Panc1 (cell line): Measurements from ENCODE around the gene UBTD1. TPM values are rescaled to one million over a fixed set of nuclear protein-coding genes. Genes with fewer than 3 reads are reported as not detected.
"Not testable (repeated sequence)": the region's sequence is repeated elsewhere in the genome, so short reads cannot be mapped to it uniquely, and the experiment has no call there.

Experiments
- ATAC-seq: fragments of 200-7000 bp; cut with Tn5 transposase; 2 replicates; pipeline ENCODE4 v1.9.1; 2020; ENCODE audit warnings: mild to moderate bottlenecking, moderate library complexity
- BruUV-seq: library from RNA; stranded (reverse); fragments of 400-500 nt; replicated peaks from 2 replicates; lab custom pipeline; 2021; lab: Mats Ljungman, UMichigan
- CTCF ChIA-PET: fragments of 300-600 bp; sonication (Branson Sonifier 250); formaldehyde crosslinking; loops from one replicate; lab custom pipeline; 2022; ENCODE audit warnings: antibody characterized with exemption; lab: Charles Lee
- POLR2A ChIA-PET: fragments of 300-600 bp; sonication (Branson Sonifier 250); formaldehyde crosslinking; loops from one replicate; lab custom pipeline; 2022; ENCODE audit warnings: antibody characterized with exemption; lab: Charles Lee
- DNase-seq: peaks from one replicate; pipeline ENCODE4 v3.0.0-alpha.2; 2010; ENCODE audit warnings: low read depth, low spot score
- H3K27ac ChIP-seq: 2 replicates; pipeline ENCODE4 v1.5.1; 2011; ENCODE audit warnings: mild to moderate bottlenecking, low read length, inconsistent platforms
- H3K27me3 ChIP-seq: fragments of 200-500 bp; sonication (Bioruptor generic); 2 replicates; pipeline ENCODE4 v1.6.0; 2014; ENCODE audit warnings: low read length, inconsistent platforms; ENCODE audit not compliant: control insufficient read depth, insufficient read depth
- H3K36me3 ChIP-seq: fragments of 200-500 bp; sonication (Bioruptor generic); 2 replicates; pipeline ENCODE4 v1.5.1; 2014; ENCODE audit warnings: inconsistent platforms, mild to moderate bottlenecking, low read length, moderate library complexity; ENCODE audit not compliant: control insufficient read depth, insufficient read depth
- H3K4me1 ChIP-seq: 2 replicates; pipeline ENCODE4 v1.5.1; 2011; ENCODE audit warnings: inconsistent platforms, mild to moderate bottlenecking, low read length, moderate library complexity; ENCODE audit not compliant: control insufficient read depth, insufficient read depth
- H3K4me3 ChIP-seq, 2 experiments: 2 replicates each; pipeline ENCODE4 v1.5.1; 2011 to 2012; ENCODE audit warnings: low read depth in 2 of 2, low read length in 2 of 2, mild to moderate bottlenecking in 2 of 2, inconsistent platforms in 1 of 2, moderate library complexity in 1 of 2
- H3K9me3 ChIP-seq: fragments of 200-500 bp; sonication (Bioruptor generic); 2 replicates; pipeline ENCODE4 v1.5.1; 2014; ENCODE audit warnings: low read depth, mild to moderate bottlenecking, inconsistent platforms, low read length, moderate library complexity; ENCODE audit not compliant: control insufficient read depth, insufficient read depth
- in situ Hi-C: cut with HindIII; loops from 2 replicates; pipeline ENCODE4 v1.10.0; 2016; ENCODE audit warnings: low sequenced_read_pairs, low pct_unique_long_range_greater_than_20kb
- intact Hi-C: fragments of 100-400 bp; cut with micrococcal nuclease; formaldehyde crosslinking; loops from one replicate; pipeline ENCODE4 v1.10.0; 2022; ENCODE audit not compliant: unreplicated experiment
- total RNA-seq: library from RNA; stranded (reverse); gene quantifications from one replicate; pipeline ENCODE4 v1.2.1, GENCODE V29; 2021; ENCODE audit not compliant: unreplicated experiment
- TF ChIP-seq, protein P1 (sequence below), 2 experiments: IDR thresholded peaks; 2 replicates each; pipeline ENCODE4 v1.6.1; 2011 to 2012; ENCODE audit warnings: low read depth in 2 of 2, control low read depth in 1 of 2, low read length in 1 of 2, mild to moderate bottlenecking in 1 of 2, moderate library complexity in 1 of 2; ENCODE audit not compliant: insufficient read depth in 1 of 2
- TF ChIP-seq, protein P2 (sequence below): fragments of 450-650 bp; IDR thresholded peaks from 2 replicates; pipeline ENCODE4 v1.5.1; 2017; ENCODE audit warnings: mild to moderate bottlenecking

The UBTD1 gene
- total RNA-seq, 1 experiment from 2014 or later: 55.6 TPM

- Histone ChIP-seq H3K9me3 (no peaks in the 10 kb centered on the region; the same call in 1 of the 2 replicates), H3K36me3 (no peaks in the 10 kb centered on the region), H3K4me3 (no peak overlapping the region), H3K27ac (peak overlapping the region; percentile 76), H3K4me1 (peaks cover 26% of the 10 kb centered on the region), H3K27me3 (no peaks in the 10 kb centered on the region)
- TF ChIP-seq, protein P1, sequence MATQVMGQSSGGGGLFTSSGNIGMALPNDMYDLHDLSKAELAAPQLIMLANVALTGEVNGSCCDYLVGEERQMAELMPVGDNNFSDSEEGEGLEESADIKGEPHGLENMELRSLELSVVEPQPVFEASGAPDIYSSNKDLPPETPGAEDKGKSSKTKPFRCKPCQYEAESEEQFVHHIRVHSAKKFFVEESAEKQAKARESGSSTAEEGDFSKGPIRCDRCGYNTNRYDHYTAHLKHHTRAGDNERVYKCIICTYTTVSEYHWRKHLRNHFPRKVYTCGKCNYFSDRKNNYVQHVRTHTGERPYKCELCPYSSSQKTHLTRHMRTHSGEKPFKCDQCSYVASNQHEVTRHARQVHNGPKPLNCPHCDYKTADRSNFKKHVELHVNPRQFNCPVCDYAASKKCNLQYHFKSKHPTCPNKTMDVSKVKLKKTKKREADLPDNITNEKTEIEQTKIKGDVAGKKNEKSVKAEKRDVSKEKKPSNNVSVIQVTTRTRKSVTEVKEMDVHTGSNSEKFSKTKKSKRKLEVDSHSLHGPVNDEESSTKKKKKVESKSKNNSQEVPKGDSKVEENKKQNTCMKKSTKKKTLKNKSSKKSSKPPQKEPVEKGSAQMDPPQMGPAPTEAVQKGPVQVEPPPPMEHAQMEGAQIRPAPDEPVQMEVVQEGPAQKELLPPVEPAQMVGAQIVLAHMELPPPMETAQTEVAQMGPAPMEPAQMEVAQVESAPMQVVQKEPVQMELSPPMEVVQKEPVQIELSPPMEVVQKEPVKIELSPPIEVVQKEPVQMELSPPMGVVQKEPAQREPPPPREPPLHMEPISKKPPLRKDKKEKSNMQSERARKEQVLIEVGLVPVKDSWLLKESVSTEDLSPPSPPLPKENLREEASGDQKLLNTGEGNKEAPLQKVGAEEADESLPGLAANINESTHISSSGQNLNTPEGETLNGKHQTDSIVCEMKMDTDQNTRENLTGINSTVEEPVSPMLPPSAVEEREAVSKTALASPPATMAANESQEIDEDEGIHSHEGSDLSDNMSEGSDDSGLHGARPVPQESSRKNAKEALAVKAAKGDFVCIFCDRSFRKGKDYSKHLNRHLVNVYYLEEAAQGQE (IDR thresholded peaks at IDR 0.05; ENCODE audit: insufficient read depth in 1 of 2, low read depth in 2 of 2, low read length in 1 of 2): no peak
- TF ChIP-seq, protein P2, sequence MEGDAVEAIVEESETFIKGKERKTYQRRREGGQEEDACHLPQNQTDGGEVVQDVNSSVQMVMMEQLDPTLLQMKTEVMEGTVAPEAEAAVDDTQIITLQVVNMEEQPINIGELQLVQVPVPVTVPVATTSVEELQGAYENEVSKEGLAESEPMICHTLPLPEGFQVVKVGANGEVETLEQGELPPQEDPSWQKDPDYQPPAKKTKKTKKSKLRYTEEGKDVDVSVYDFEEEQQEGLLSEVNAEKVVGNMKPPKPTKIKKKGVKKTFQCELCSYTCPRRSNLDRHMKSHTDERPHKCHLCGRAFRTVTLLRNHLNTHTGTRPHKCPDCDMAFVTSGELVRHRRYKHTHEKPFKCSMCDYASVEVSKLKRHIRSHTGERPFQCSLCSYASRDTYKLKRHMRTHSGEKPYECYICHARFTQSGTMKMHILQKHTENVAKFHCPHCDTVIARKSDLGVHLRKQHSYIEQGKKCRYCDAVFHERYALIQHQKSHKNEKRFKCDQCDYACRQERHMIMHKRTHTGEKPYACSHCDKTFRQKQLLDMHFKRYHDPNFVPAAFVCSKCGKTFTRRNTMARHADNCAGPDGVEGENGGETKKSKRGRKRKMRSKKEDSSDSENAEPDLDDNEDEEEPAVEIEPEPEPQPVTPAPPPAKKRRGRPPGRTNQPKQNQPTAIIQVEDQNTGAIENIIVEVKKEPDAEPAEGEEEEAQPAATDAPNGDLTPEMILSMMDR: peak; percentile 99
- ChIA-PET CTCF (interaction anchor here (0.6 to 2.4 kb wide), 7 partner anchors 12 to 91 kb away, joined by 3 to 13 read pairs (median 4); partner anchors contain the start of gene ANKRD2), POLR2A (interaction anchor here (0.6 to 0.7 kb wide), 2 partner anchors 59 to 97 kb away, joined by 3 to 8 read pairs; no protein-coding TSS in a partner anchor)
- ATAC-seq (peak; percentile 95), DNase-seq (no peak)
- no TSS peak for BruUV-seq
- intact Hi-C loops: loop anchor here (1.0 kb wide), 1 partner anchor 90 kb away; no protein-coding TSS in a partner anchor
- in situ Hi-C loops: no loop called here
These were observed 54.9 kb downstream of the UBTD1 start for GRCh38 chr10:97553575-97554031.

DNA sequence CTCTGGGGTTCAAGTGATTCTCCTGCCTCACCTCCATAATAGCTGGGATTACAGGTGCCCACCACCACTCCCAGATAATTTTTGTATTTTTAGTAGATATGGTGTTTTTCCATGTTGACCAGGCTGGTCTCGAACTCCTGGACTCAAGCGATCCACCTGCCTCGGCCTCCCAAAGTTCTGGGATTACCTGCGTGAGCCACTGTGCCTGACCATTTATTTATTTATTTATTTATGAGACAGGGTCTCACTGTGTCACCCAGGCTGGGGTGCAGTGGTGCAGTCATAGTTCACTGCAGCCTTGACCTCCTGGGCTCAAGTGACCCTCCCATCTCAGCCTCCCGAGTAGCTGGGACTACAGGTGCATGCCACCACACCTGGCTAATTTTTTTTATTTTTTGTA, 55.6 kb downstream of the UBTD1 start:
- BruUV-seq, DNase-seq, H3K9me3 ChIP-seq, intact Hi-C loops, H3K36me3 ChIP-seq, in situ Hi-C loops, ATAC-seq, H3K27me3 ChIP-seq, H3K4me3 ChIP-seq: not testable (repeated sequence)
- Histone ChIP-seq H3K4me1 (peaks cover 19% of the 10 kb centered on the region), H3K27ac (peak overlapping the region; percentile 76; the same call in 1 of the 2 replicates)
- CTCF ChIA-PET: interaction anchor here (0.6 to 2.4 kb wide), 8 partner anchors 12 to 87 kb away, joined by 3 to 13 read pairs (median 4); partner anchors contain the start of genes ANKRD2 and UBTD1
- POLR2A ChIA-PET: interaction anchor here (0.7 kb wide), 1 partner anchor 98 kb away, joined by 8 read pairs; no protein-coding TSS in a partner anchor

GRCh38 chr10:97555541-97555940, 56.8 kb downstream of the UBTD1 start:
- H3K36me3 ChIP-seq, H3K4me1 ChIP-seq, ATAC-seq, DNase-seq, intact Hi-C loops, BruUV-seq, POLR2A ChIA-PET, CTCF ChIA-PET, H3K27me3 ChIP-seq, H3K9me3 ChIP-seq, H3K27ac ChIP-seq, H3K4me3 ChIP-seq, in situ Hi-C loops: not testable (repeated sequence)

DNA sequence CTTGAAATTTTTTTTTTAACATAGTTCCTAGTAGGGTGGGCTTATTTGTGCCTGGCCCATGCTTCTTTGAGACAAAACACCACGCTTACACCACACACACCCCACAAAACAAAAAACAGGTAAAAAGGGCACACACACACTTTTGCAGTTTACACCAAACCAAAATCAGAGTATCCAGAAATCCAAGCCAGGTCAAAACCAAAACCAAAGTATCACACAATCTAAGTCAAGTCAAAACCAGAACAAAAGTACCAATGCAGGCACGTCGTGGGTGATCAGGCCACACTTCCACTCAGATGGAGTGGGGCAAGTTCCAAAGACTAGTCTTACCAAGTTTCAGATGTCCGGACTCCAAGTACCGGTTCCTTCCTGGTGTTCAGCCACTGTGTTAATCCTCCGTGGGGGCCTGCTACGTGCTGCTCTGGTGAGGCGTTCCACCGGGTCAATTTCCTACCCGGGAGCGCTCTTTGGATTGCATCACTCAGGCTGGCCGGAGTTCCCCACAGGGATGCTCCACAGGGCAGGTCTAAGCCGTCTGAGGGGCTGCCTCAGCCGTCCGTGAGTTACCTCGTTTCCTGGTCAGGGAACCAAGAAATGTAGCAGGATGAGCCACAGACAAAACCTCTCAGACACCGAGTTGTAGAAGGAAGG, 62.1 kb downstream of the UBTD1 start:
- ATAC-seq, H3K27me3 ChIP-seq, POLR2A ChIA-PET, H3K4me3 ChIP-seq, CTCF ChIA-PET, H3K36me3 ChIP-seq, BruUV-seq, in situ Hi-C loops, intact Hi-C loops, H3K4me1 ChIP-seq, H3K9me3 ChIP-seq, DNase-seq, H3K27ac ChIP-seq: not testable (repeated sequence)

- H3K4me3 ChIP-seq, intact Hi-C loops, H3K36me3 ChIP-seq, H3K27ac ChIP-seq, in situ Hi-C loops, H3K27me3 ChIP-seq, ATAC-seq, H3K9me3 ChIP-seq, BruUV-seq, H3K4me1 ChIP-seq, DNase-seq, POLR2A ChIA-PET, CTCF ChIA-PET: not testable (repeated sequence)
These were observed 62.8 kb downstream of the UBTD1 start for GRCh38 chr10:97561386-97562077.
